Progenitor cell of endocrine pancreas (in vitro differentiated cells): ENCODE data around the gene IGFBPL1. TPM values are rescaled to one million over a fixed set of nuclear protein-coding genes. Genes with fewer than 3 reads are reported as not detected.

Source experiments
- DNase-seq: peaks from one replicate; pipeline ENCODE4 v3.0.0; 2021; ENCODE audit warnings: low spot score; ENCODE audit not compliant: unreplicated experiment
- H3K27ac Mint-ChIP-seq: 2 replicates; pipeline ENCODE4 v1.8.0; 2021; ENCODE audit warnings: mild to moderate bottlenecking, moderate library complexity, mixed read lengths
- H3K27me3 Mint-ChIP-seq: 2 replicates; pipeline ENCODE4 v1.8.0; 2021; ENCODE audit warnings: mixed read lengths
- H3K36me3 Mint-ChIP-seq: 2 replicates; pipeline ENCODE4 v1.8.0; 2022; ENCODE audit warnings: mixed read lengths; ENCODE audit not compliant: insufficient read depth
- H3K4me1 Mint-ChIP-seq: 2 replicates; pipeline ENCODE4 v1.8.0; 2021; ENCODE audit warnings: low read depth, mixed read lengths
- H3K4me3 Mint-ChIP-seq: 2 replicates; pipeline ENCODE4 v1.8.0; 2021; ENCODE audit warnings: low read depth, mild to moderate bottlenecking, moderate library complexity, mixed read lengths
- H3K9me3 Mint-ChIP-seq: 2 replicates; pipeline ENCODE4 v1.8.0; 2021; ENCODE audit warnings: low read depth, mixed read lengths
- total RNA-seq: library from RNA; stranded (reverse); gene quantifications from 2 replicates; pipeline ENCODE4 v1.2.1, GENCODE V29; 2021
- TF ChIP-seq, protein P1 (sequence below): fragments of 200-600 bp; sonication (generic); IDR thresholded peaks from one replicate; pipeline ENCODE4 v1.5.0; 2021; ENCODE audit warnings: antibody characterized with exemption, mild to moderate bottlenecking; ENCODE audit not compliant: unreplicated experiment

Gene IGFBPL1
- total RNA-seq, 1 donor from 2014 or later, result 4.7 TPM

- no peak for DNase-seq
- H3K4me1 Mint-ChIP-seq, result peaks cover 13% of the 10 kb centered on the region
- H3K4me3 Mint-ChIP-seq, result no peak overlapping the region
- TF ChIP-seq, protein P1, sequence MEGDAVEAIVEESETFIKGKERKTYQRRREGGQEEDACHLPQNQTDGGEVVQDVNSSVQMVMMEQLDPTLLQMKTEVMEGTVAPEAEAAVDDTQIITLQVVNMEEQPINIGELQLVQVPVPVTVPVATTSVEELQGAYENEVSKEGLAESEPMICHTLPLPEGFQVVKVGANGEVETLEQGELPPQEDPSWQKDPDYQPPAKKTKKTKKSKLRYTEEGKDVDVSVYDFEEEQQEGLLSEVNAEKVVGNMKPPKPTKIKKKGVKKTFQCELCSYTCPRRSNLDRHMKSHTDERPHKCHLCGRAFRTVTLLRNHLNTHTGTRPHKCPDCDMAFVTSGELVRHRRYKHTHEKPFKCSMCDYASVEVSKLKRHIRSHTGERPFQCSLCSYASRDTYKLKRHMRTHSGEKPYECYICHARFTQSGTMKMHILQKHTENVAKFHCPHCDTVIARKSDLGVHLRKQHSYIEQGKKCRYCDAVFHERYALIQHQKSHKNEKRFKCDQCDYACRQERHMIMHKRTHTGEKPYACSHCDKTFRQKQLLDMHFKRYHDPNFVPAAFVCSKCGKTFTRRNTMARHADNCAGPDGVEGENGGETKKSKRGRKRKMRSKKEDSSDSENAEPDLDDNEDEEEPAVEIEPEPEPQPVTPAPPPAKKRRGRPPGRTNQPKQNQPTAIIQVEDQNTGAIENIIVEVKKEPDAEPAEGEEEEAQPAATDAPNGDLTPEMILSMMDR, result no peak
- H3K27me3 Mint-ChIP-seq, result peaks cover 36% of the 10 kb centered on the region
- no peaks in the 10 kb centered on the region for H3K9me3 Mint-ChIP-seq
- H3K36me3 Mint-ChIP-seq, result no peaks in the 10 kb centered on the region
- H3K27ac Mint-ChIP-seq, result no peak overlapping the region
Observed at GRCh38 chr9:38431116-38431515, 6.9 kb upstream of the IGFBPL1 start.

DNA sequence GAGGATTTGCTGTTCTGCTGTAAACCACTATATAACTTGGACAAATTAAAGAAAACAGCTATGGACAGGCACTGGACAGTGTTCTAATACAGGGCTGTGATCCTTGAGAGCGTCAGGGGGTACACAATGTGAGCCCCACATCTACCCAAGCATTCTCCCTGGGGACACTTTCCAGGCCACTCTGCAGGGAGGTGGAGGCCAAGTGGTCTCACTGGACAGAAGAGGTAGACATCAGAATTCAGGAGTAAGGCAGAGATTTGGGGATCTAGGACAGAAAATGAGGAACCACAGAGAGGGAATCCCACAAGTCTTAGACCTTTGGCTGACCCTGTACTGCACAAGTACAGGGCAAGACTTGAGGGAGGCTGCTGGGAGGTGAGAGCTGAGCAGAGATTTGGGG, 3.8 kb upstream of the IGFBPL1 start:
- H3K27me3 Mint-ChIP-seq, result peaks cover 48% of the 10 kb centered on the region
- no peaks in the 10 kb centered on the region for H3K9me3 Mint-ChIP-seq
- H3K4me1 Mint-ChIP-seq, result peaks cover 4% of the 10 kb centered on the region
- H3K36me3 Mint-ChIP-seq, result no peaks in the 10 kb centered on the region
- H3K27ac Mint-ChIP-seq, result no peak overlapping the region
- TF ChIP-seq, protein P1, result no peak
- H3K4me3 Mint-ChIP-seq, result no peak overlapping the region
- no peak for DNase-seq

DNA sequence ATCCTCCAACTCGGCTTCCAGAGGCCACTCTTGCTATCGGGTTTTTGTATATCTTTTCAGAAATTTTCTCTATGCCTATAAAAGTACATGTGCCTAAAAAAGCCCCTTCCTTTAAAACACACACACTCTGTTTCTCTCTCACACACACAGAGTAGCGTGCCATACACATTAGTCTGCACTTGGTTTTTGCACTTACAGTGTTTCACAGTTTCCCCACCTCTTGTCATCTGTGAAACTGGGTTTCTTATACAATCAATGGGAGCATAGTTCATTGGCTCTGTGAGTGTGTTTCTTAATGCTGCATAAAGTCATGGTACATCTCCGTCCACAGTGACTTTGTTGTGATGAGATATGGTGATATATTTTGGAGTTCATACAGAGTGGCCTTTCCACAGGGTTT, 664 bp upstream of the IGFBPL1 start:
- H3K9me3 Mint-ChIP-seq, result no peaks in the 10 kb centered on the region
- peaks cover 4% of the 10 kb centered on the region for H3K4me1 Mint-ChIP-seq
- peak overlapping the region; percentile 48 for H3K4me3 Mint-ChIP-seq
- no peak overlapping the region for H3K27ac Mint-ChIP-seq
- peaks cover 56% of the 10 kb centered on the region for H3K27me3 Mint-ChIP-seq
- TF ChIP-seq, protein P1, result no peak
- DNase-seq, result no peak
- H3K36me3 Mint-ChIP-seq, result no peaks in the 10 kb centered on the region

DNA sequence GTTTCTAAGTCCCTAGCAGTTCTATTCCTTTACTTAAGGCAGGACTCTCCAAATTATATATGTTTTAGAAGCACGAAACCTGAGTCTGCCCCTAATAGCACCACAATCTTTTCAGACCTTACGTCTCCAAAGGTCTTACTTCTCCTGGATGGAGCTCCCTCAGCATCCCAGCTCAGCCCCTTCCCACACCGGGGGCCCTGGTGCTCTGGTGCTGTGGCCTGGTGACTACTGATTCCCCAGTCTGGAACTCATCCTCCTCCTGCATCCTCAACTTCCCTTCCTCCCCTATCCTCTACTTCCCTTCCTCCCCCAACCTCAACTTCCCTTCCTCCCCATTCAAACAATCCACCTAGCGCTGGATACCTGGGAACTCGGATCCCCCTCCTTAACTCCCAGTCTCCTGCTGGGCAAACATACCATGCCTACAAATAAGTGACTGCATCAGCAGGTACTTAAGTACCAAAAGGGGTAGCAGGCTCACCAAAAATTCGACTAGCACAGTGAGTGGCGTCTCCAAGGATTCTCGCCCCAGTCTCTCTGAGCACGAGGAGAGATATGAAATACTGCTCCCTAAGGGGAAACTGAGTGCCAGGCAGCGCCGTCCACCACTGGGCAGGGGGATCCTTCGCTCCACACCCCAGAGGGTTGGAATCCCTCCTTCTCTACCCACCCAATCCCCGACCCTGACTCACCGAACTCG, 831 bp downstream of the IGFBPL1 start:
- no peaks in the 10 kb centered on the region for H3K9me3 Mint-ChIP-seq
- no peak overlapping the region for H3K27ac Mint-ChIP-seq
- DNase-seq, result no peak
- peak overlapping the region; percentile 54 for H3K4me3 Mint-ChIP-seq
- peaks cover 66% of the 10 kb centered on the region for H3K27me3 Mint-ChIP-seq
- no peaks in the 10 kb centered on the region for H3K36me3 Mint-ChIP-seq
- peaks cover 8% of the 10 kb centered on the region for H3K4me1 Mint-ChIP-seq
- TF ChIP-seq, protein P1, result no peak

DNA sequence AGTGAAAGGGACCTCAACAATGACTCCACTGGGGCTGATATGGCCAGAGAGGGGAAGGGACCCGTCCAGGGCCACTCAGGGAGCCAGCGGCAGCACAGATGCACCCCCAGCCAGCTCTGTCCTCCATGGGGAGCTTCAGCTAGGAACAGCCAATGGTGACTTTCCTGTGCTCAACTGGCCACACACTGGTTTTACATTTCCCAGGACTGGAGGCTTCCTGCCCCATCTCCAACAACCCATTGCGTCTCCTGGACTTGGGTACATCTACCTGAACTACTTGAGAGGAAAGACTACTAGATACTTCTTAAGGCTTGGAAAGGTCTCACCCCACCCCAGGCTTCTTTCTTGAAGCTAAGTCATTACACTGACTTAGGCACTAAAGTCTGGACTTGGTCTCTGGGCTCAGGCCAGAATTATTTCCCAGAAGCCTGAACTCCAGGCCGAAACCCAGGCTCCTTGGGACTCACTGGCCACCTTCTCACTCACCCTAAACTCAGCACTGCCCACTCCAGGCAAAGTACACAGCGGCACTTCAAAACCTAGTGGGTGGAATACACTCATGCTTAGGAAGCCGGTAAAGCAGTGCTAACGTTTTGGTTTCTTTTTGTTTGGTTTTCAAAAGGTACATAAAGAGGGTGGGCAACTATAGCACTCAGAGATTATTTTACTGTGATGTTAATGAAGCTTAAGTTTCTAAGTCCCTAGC, 1.5 kb downstream of the IGFBPL1 start:
- H3K36me3 Mint-ChIP-seq, result no peaks in the 10 kb centered on the region
- peaks cover 8% of the 10 kb centered on the region for H3K4me1 Mint-ChIP-seq
- no peaks in the 10 kb centered on the region for H3K9me3 Mint-ChIP-seq
- H3K27me3 Mint-ChIP-seq, result peaks cover 65% of the 10 kb centered on the region
- H3K27ac Mint-ChIP-seq, result peak overlapping the region; percentile 62
- no peak overlapping the region for H3K4me3 Mint-ChIP-seq
- TF ChIP-seq, protein P1, result no peak
- DNase-seq, result no peak
